NB4 (cell line): ENCODE results near the gene DISP2.
A peak's percentile ranks its signal among the peaks of the same experiment; 100 is the strongest.

Experiments
- DNase-seq: peaks from one replicate; pipeline ENCODE4 v3.0.0; 2010; ENCODE audit warnings: low read depth
- H3K4me3 ChIP-seq: one replicate; pipeline ENCODE4 v1.5.1; 2011; ENCODE audit warnings: mild to moderate bottlenecking, low read depth, low read length, moderate library complexity
- CTCF ChIP-seq: IDR thresholded peaks from one replicate; pipeline ENCODE4 v1.5.1; 2012; ENCODE audit warnings: low read depth, low read length
- MAX ChIP-seq: IDR thresholded peaks from 2 replicates; pipeline ENCODE4 v1.6.1; 2011; ENCODE audit warnings: low read depth, low read length
- MYC ChIP-seq: IDR thresholded peaks from 2 replicates; pipeline ENCODE4 v1.6.1; 2011; ENCODE audit warnings: low read depth, low read length
- POLR2A ChIP-seq: IDR thresholded peaks from 2 replicates; pipeline ENCODE4 v1.6.1; 2011; ENCODE audit warnings: mild to moderate bottlenecking; ENCODE audit not compliant: insufficient read length; ENCODE audit errors: extremely low read depth

DISP2 gene

GRCh38 chr15:40398413-40398873, 40.4 kb downstream of the DISP2 start:
- TF ChIP-seq CTCF (no peak), MYC (peak; percentile 92), POLR2A (no peak), MAX (peak; percentile 91)
- H3K4me3 ChIP-seq = no peak overlapping the region
- peak; percentile 93 for DNase-seq

- H3K4me3 ChIP-seq = no peak overlapping the region
- DNase-seq = no peak
- TF ChIP-seq CTCF = no peak
- no peak for TF ChIP-seq POLR2A
- no peak for TF ChIP-seq MYC
- no peak for TF ChIP-seq MAX
Observed at GRCh38 chr15:40399370-40399769, 41.4 kb downstream of the DISP2 start.

- TF ChIP-seq MYC (peak; percentile 79; the same call in 1 of the 2 replicates), POLR2A (peak; percentile 97), CTCF (no peak), MAX (peak; percentile 71)
- H3K4me3 ChIP-seq = peak within 1 kb of the TSS; percentile 79
Observed at GRCh38 chr15:40405501-40406381, 47.7 kb downstream of the DISP2 start, which contains the start of gene IVD. IVD (plus strand) TSS chr15:40405795; CDS start chr15:40405828, 33 bp downstream.

GRCh38 chr15:40407330-40407990, 49.4 kb downstream of the DISP2 start:
- TF ChIP-seq MYC (no peak), MAX (no peak), CTCF (no peak), POLR2A (no peak)
- peak; percentile 28 for DNase-seq
- peak overlapping the region; percentile 23 for H3K4me3 ChIP-seq

More at GRCh38 chr15:40405501-40406381, 47.7 kb downstream of the DISP2 start, which contains the start of gene IVD:
- peak; percentile 97 for DNase-seq

GRCh38 chr15:40409366-40409765, 51.3 kb downstream of the DISP2 start:
- no peak overlapping the region for H3K4me3 ChIP-seq
- TF ChIP-seq CTCF = no peak
- TF ChIP-seq MYC = no peak
- TF ChIP-seq MAX = no peak
- no peak for TF ChIP-seq POLR2A
- no peak for DNase-seq
